HT1080 (cell line): ENCODE measurements around the gene THBD. TPM values are rescaled to one million over a fixed set of nuclear protein-coding genes. Genes with fewer than 3 reads are reported as not detected.
A peak's percentile ranks its signal among the peaks of the same experiment; 100 is the strongest.

Source experiments
- DNase-seq: peaks from one replicate; pipeline ENCODE4 v3.0.0-alpha.2; 2015; ENCODE audit warnings: low read depth
- total RNA-seq: library from RNA; depleted of rRNA; stranded (reverse); fragments of >200 nt; shearing (Covaris generic); gene quantifications from 2 replicates; pipeline ENCODE4 v1.2.3, GENCODE V29; 2014

Gene THBD
- total RNA-seq, 1 experiment from 2014 or later = not detected

- no peak for DNase-seq
These were observed 13.2 kb upstream of the THBD start for GRCh38 chr20:23062632-23063031.

DNA sequence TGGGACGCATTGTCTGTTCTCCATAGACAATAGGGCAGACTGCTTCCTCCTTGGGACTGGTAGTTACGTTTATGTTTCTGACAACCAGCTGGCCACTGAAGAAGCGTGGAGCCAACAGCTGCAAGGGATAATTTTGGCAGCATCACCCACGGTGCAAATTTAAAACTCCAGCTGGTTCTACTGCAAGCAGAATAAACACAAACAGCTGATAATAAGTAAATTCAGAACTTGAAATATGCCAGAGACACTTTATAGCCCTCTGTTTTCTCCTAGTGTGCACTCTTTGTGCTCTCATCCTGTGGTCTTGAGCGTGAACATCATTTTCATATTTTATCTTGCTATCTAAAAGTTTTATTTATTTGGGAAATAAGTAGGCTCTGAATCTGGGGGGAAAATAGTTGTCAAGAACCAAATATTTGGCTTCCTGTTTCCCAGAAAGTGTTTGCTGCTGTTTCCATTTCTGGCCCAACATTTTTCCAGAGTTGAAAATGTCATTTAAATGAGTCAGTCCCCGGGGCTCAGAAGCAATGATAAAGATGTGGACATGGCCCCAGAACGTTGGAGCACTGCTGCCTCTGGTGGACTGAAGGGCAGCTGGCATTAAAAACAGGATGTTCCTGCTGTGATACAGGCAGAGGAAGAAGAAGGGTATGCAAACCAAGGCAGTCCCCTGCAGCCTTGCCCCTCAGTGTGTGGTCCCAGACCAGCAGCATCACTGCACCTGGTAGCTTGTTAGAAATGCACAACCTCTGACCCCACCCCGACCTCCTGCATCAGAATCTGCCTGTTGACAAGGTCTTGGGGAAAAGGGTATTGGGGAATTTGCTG is 12.5 kb upstream of the THBD start:
- DNase-seq = peak; percentile 73

GRCh38 chr20:23061262-23061661 is 11.8 kb upstream of the THBD start:
- no peak for DNase-seq

GRCh38 chr20:23060629-23061028 is 11.2 kb upstream of the THBD start:
- DNase-seq = no peak

GRCh38 chr20:23059846-23060245 is 10.4 kb upstream of the THBD start:
- no peak for DNase-seq

DNA sequence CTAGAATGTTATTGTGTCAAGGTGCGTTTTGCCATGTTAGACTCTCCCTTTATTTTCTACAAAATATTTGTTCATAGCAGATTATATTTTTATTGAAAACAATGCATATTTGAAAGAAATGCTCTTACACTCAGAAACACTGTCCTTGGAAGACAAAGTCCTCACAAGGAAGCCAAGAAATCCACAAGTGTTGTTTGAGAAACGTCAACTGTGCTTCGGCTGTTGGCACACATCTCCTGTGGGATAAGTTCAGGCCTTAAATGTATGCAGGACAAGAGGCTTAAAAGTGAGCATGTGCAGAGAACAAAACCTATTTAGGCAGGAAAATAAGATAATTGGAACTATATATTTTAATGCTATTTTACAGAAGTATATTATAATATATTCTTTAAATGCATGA is 9.5 kb upstream of the THBD start:
- no peak for DNase-seq

- no peak for DNase-seq
These were observed 8.8 kb upstream of the THBD start for GRCh38 chr20:23058240-23058639.

DNA sequence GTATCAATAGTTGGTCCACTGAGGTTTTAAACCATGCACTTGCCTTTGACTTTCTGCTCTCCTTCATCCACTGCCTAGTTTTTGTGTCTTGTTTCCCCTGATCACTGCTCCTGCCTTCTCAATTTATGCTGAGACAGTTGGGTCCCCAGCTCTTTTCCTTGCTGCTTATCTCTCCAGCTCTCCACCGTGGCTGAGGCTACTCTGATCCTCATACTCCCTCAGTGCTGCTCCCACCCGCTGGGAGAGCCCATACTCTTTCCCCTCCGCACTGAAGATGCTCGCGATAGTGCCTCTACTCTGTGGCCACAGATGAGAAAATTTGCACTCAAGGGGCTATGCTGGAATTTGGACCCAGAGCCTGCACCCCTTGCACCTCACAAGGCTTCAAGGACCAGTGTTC is 3.4 kb upstream of the THBD start:
- no peak for DNase-seq

DNA sequence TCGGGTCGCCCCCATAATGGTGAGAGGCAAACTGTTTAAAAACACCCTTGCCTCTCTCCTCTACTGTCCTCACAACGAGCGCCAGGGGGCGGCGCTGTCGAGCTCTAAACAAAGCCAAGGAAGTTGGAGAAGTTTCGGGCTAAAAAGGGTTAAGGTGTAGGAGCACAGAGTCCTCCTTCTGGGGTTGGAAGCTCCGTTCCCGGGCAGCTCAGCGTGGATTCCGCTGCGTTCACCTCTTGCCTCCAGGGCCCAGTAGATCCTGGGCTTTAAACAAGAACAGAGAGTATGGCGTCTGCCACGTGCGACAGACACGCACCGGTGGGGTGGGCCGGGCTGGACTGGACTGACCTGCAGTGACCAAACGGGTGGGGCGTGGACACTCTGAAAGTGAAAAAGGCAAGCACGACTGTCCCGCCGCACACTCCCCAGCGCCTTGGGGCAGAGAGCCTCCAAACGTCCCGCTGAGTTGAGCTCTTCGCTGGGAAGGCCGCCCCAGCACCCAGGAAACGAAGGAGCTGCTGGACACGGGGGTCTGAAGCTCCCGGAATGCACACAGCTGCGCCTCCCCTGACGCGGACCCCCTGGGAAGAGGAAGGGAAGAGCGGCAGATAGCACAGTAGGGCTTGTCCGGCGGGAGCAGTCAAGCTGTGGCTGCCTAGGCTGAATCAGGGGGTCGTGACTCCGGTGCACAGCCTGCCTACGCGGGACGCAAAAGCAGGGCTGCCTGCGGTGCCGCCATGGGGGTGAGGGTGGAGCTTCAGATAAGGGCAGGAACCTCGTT is 1.6 kb upstream of the THBD start:
- peak; percentile 7 for DNase-seq

DNA sequence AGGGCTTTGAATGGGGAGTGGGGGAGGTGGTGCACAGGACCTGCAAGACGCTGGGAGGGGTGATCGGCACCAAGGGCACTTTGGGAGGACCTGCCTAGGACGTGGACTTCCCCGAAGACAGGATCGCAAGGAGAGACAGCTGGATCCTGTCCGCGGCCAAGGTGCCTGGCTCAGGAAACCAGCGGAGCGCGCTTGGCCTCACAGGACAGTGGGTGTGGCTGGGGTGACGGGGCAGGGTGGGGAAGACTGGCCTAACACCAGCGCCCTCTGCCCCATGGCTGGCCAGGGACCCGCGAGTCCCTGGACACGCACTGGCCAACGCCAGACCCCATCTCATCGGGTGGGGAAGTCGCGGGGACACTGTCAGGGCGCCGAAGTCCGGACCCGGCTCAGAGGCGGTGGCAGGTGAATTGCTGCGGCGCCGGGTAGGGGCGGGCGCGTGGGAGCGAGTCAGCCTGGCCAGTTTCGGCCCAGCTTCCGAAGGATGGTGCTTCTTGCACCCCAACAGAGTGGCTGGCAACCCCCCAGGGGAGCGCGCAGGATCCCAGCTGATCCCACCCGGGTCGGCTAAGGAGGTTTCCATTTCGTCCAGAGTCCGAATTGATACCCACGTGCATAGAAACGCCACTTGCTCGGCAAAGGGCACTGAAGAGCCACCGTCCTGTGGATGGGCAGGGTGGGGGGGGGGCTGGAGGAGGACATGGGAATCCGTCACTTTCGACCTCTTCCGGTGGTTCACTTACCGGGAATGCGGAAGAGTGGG is 785 bp upstream of the THBD start:
- no peak for DNase-seq

DNA sequence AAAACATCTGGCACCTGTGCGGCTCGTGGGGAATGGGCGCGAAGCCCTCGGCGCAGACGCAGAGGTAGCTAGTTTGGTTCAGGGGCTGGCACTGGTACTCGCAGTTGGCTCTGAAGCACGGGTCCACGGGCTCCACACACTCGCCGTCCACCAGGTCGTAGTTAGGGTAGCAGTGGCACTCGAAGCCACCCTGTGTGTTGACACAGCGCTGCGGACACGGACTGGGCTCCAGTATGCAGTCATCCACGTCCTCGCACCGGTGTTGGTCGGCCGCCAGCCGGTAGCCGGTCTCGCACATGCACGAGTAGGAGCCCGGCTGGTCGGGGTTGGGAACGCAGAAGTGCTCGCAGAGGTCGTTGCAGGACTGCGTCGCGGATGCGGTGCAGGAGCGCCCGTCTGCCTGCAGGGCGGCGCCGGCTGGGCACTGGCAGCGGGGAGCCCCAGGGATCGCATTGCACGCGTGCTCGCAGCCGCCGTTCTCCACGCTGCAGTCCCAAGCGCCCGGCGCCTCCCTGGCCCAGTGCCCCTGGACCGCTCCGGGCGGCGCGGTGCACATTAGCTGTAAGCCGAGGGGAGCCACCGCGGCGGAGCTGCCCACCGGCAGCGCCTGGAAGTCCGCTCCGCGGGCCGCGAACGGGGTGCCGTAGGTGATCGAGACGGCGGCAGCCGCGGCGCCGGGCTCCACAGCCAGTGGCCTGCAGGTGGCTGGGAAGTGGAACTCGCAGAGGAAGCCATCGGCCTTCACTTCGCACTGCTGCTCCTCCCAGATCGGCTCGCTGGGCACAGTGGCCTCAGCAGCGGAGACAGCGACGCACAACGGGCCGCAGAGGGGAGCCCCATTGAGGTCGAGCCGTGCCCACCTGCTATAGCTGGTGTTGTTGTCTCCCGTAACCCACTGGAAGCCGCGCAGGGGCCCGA is 930 bp downstream of the THBD start:
- DNase-seq = no peak

DNA sequence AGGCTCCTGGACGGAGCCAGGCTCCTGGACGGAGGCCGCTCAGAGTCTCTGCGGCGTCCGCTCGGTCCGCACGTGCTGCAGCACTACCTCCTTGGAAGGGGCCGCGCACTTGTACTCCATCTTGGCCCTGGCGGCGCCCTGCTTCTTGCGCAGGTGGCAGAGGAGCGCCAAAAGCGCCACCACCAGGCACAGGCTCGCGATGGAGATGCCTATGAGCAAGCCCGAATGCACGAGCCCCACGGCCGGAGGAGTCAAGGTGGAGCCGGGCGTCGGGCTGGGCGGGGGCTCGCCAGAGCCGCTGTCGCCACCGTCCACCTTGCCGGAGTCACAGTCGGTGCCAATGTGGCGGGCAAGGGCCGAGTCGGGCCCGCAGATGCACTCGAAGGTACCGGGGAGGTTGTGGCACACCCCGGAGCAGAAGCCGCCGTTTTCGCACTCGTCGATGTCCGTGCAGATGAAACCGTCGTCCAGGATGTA is 1.7 kb downstream of the THBD start:
- DNase-seq = no peak

- no peak for DNase-seq
These were observed 2.3 kb downstream of the THBD start for GRCh38 chr20:23047001-23047737.

GRCh38 chr20:23046431-23046830 is 3.0 kb downstream of the THBD start:
- DNase-seq = no peak

GRCh38 chr20:23043376-23043775 is 6.1 kb downstream of the THBD start:
- no peak for DNase-seq

DNA sequence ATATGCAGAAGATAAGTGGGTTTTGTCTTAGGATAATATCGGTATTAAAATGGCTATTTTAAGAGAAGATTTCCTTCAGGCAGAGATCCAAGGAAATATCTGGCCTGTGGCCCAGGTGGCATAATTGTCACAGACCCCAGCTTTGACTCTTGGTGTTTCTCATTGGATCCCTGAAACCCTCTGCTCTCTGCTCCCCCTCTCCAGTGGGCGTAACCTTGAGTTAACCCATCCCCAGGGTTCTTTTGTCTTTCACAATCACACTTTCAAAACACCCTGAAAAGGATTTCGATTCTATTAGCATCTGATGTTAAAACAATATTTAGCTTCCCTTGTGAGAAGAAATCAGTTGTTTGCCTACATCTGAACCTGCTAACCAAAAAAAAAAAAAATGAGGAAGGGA is 7.2 kb downstream of the THBD start:
- no peak for DNase-seq

- DNase-seq = no peak
These were observed 9.5 kb downstream of the THBD start for GRCh38 chr20:23039885-23040508.

DNA sequence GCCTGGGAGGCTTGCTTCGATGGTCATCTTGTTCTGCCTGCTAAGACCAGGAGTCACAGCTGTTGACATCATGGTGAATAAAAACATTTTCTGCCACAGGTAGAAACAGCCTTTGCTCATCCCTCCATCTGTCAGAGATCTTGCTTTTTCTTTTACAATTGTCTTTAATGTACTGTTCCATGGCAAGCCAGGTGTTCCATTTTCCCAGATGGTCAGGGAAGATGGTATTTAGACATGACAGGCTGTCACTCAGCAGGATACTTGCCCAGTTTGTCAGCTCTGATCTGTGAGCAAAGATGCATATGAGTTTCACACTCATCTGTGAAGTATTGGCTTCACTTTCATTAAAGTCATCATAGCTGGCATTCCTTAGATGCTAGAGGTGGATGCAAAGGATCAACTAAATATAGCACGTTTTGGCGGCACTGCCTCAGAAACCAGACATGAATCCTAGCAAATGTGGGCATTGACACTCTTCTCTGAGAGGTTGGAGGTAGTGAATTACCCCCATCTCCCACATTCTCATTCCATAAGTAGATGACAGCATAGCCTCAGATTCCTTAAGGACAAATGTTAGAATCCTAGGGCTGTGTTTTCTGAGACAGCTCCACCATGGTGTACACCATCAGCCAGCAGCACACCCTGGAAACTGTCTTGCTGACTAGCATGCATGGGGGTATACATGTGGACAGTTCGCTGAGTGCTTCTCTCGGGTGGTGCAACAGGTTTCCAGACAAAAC is 10.2 kb downstream of the THBD start:
- DNase-seq = no peak

DNA sequence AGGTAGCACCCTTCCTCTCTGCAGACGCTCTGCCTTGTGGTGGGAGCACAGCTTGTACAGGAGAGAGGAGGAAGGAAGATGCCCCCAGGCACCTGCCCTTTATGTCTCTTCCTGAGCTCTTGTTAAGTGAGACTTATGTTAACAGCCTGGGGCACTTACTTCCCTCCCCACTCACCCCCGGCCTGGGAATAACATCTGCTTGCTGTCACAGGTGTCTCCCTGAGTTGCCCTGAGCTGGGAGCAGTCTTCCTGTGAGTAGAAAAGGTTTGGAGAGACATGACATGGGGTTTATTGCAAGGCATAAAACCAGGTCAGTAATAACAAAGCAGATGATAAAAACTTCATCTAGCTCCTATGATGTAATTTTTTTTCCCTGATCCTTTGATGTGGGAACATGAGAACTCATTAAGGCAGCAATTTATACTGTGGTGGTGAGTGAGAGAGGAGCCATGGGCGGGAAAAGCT is 12.4 kb downstream of the THBD start:
- DNase-seq = no peak
